ENCODE data around the gene KMT2B. TPM values are rescaled to one million over a fixed set of nuclear protein-coding genes. Genes with fewer than 3 reads are reported as not detected.

The KMT2B gene
- total RNA-seq, 3 donors from 2014 or later = 14.2 to 16.2 (median 16.1) TPM

GRCh38 chr19:35757749-35758608 lies 40.2 kb downstream of the KMT2B start, which contains the start of gene PROSER3:
PROSER3 (plus strand) TSS chr19:35758176; CDS start chr19:35758216, 40 bp downstream.
- intact Hi-C loops (cut with DNase I; ENCODE audit: low total_unique reads) = no loop called here
- no peaks in the 10 kb centered on the region for H3K27me3 ChIP-seq
- H3K4me3 ChIP-seq = peak within 1 kb of the TSS; percentile 76 to 92 (median 79)
- peak; percentile 99 to 100 for DNase-seq (ENCODE audit: low spot score in 2 of 2)
- H3K4me1 ChIP-seq = peaks cover 0 to 8% of the 10 kb centered on the region in 2 donors
- peak within 1 kb of the TSS; percentile 98 for H3K27ac ChIP-seq
- H3K36me3 ChIP-seq = peaks cover 4% of the 10 kb centered on the region
- H3K9me3 ChIP-seq = no peaks in the 10 kb centered on the region
- TF ChIP-seq CTCF (IDR thresholded peaks at IDR 0.05) (no peak), POLR2AphosphoS5 (IDR thresholded peaks at IDR 0.05) (peak; percentile 73 to 94 (median 91)), POLR2A (IDR thresholded peaks at IDR 0.05) (peak; percentile 84)

DNA sequence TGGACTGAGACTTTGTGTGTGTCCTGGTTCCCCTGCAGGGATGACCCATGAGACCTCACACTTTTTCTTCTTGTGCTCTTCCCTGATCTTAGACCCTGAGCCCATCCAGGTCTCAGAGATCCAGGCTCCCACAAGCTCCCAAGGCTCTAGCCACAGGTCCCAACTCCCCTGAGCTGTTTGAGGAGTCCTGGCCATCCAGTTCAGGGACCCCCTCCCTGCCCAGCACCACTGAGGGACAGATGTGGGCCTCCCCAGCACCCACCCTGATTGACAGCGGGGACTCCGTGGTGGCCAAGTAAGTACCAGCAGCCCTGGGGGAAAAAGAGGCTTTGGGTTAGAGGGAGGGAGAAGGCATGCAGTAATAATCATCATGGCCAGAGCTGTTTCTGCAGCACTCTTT lies 41.9 kb downstream of the KMT2B start:
- Histone ChIP-seq H3K36me3 (peaks cover 4% of the 10 kb centered on the region), H3K9me3 (no peaks in the 10 kb centered on the region), H3K27ac (no peak overlapping the region), H3K27me3 (no peaks in the 10 kb centered on the region), H3K4me1 (peaks cover 0 to 8% of the 10 kb centered on the region in 2 donors), H3K4me3 (no peak overlapping the region)
- no peak for TF ChIP-seq POLR2A (IDR thresholded peaks at IDR 0.05)
- no peak for TF ChIP-seq POLR2AphosphoS5 (IDR thresholded peaks at IDR 0.05)
- no peak for TF ChIP-seq CTCF (IDR thresholded peaks at IDR 0.05)
- DNase-seq (ENCODE audit: low spot score in 2 of 2) = no peak
- intact Hi-C loops (cut with DNase I; ENCODE audit: low total_unique reads) = no loop called here

- intact Hi-C loops (cut with DNase I; ENCODE audit: low total_unique reads) = no loop called here
- H3K36me3 ChIP-seq = peaks cover 4% of the 10 kb centered on the region
Measured at GRCh38 chr19:35760711-35761349, 43.0 kb downstream of the KMT2B start.

DNA sequence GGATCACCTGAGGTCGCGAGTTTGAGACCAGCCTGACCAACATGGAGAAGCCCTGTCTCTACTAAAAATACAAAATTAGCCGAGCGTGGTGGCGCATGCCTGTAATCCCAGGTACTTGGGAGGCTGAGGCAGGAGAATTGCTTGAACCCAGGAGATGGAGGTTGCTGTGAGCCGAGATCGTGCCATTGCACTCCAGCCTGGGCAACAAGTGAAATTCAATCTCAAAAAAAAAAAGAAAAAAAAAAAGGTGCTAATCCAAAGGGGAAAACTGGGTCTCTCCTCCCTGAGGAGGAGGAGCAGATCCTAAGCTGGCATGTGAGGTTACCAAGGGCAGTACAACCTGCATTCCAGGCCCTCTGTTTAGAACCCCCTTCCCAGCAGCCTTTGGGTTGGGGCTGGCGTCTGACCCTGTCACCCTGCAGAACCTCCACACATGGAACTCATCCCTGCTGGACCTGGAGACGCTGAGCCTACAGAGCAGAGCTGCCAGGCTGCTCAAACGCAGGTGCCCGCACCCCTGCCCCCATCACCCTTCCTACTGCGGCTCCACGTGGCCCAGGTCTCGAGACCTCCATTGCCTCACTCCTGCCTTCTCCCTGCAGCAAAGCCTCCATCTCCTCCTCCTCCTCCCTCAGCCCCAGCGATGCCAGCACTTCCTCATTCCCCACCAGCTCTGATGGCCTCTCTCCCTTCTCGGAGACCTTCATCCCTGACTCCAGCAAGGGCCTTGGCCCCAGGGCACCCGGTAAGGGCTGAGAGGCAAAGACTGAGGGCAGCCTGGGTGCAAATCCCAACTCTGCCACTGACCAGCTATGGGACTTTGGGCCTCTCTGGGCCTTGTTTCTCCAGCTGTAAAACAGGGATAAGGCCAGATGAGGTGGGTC lies 46.9 kb downstream of the KMT2B start:
- Histone ChIP-seq H3K4me1 (no peaks in the 10 kb centered on the region), H3K27ac (no peak overlapping the region), H3K9me3 (no peaks in the 10 kb centered on the region), H3K36me3 (peaks cover 4% of the 10 kb centered on the region), H3K27me3 (no peaks in the 10 kb centered on the region), H3K4me3 (no peak overlapping the region)
- DNase-seq (ENCODE audit: low spot score in 2 of 2) = no peak
- TF ChIP-seq POLR2AphosphoS5 (IDR thresholded peaks at IDR 0.05) (no peak), POLR2A (IDR thresholded peaks at IDR 0.05) (no peak), CTCF (IDR thresholded peaks at IDR 0.05) (no peak)
- intact Hi-C loops (cut with DNase I; ENCODE audit: low total_unique reads) = no loop called here

More at GRCh38 chr19:35760711-35761349, 43.0 kb downstream of the KMT2B start:
- peaks cover 0 to 8% of the 10 kb centered on the region in 2 donors for H3K4me1 ChIP-seq
- H3K27ac ChIP-seq = peak overlapping the region in 1 of 2 donors; percentile 23
- H3K9me3 ChIP-seq = no peaks in the 10 kb centered on the region
- TF ChIP-seq POLR2AphosphoS5 (IDR thresholded peaks at IDR 0.05) (no peak), CTCF (IDR thresholded peaks at IDR 0.05) (no peak), POLR2A (IDR thresholded peaks at IDR 0.05) (no peak)
- no peak for DNase-seq (ENCODE audit: low spot score in 2 of 2)
- no peak overlapping the region for H3K4me3 ChIP-seq
- no peaks in the 10 kb centered on the region for H3K27me3 ChIP-seq

All from breast epithelium (tissue), 4 donors.